Activated naive CD8-positive, alpha-beta T cell treated with anti-CD3 and anti-CD28 coated beads, Interleukin-2, amount 10 ng/mL, durations not matched to agents 7 days and 5 days (primary cell): ENCODE measurements around the gene SLC13A3. TPM values are rescaled to one million over a fixed set of nuclear protein-coding genes. Genes with fewer than 3 reads are reported as not detected.

Source experiments
- ATAC-seq: fragments of 150-1000 bp; cut with Tn5 transposase; one replicate; pipeline ENCODE4 v1.10.0; 2021; ENCODE audit warnings: low read depth, moderate library complexity
- POLR2A ChIA-PET: fragments of 350-600 bp; sonication (Branson Sonifier 250); formaldehyde crosslinking; loops from one replicate; lab custom pipeline; 2021; ENCODE audit warnings: antibody characterized with exemption; lab: Charles Lee
- DNase-seq: peaks from one replicate; pipeline ENCODE4 v3.0.0; 2021
- H3K27ac Mint-ChIP-seq: one replicate; pipeline ENCODE4 v1.8.0; 2022; ENCODE audit warnings: mild to moderate bottlenecking, mixed read lengths
- H3K27me3 Mint-ChIP-seq: one replicate; pipeline ENCODE4 v1.8.0; 2022; ENCODE audit warnings: mild to moderate bottlenecking, moderate library complexity, mixed read lengths
- H3K36me3 Mint-ChIP-seq: one replicate; pipeline ENCODE4 v1.8.0; 2021; ENCODE audit warnings: mild to moderate bottlenecking, mixed read lengths
- H3K4me1 Mint-ChIP-seq: one replicate; pipeline ENCODE4 v1.8.0; 2021; ENCODE audit warnings: mixed read lengths
- H3K4me3 Mint-ChIP-seq: one replicate; pipeline ENCODE4 v1.8.0; 2022; ENCODE audit warnings: mild to moderate bottlenecking, moderate library complexity, mixed read lengths
- H3K9me3 Mint-ChIP-seq: one replicate; pipeline ENCODE4 v1.8.0; 2021; ENCODE audit warnings: mixed read lengths
- total RNA-seq, 2 experiments: library from RNA; stranded (reverse); gene quantifications; one replicate each; pipeline ENCODE4 v1.2.3, GENCODE V29; 2021

The SLC13A3 gene
- total RNA-seq, 2 experiments from 2014 or later: 0.26 to 0.30 TPM

GRCh38 chr20:46641424-46641823 is 9.8 kb downstream of the SLC13A3 start:
- no peak overlapping the region for H3K4me3 Mint-ChIP-seq
- peak overlapping the region; percentile 37 for H3K27ac Mint-ChIP-seq
- no peaks in the 10 kb centered on the region for H3K36me3 Mint-ChIP-seq
- H3K27me3 Mint-ChIP-seq: peaks cover 19% of the 10 kb centered on the region
- DNase-seq (no peak), ATAC-seq (no peak)
- POLR2A ChIA-PET: no interaction called here
- no peaks in the 10 kb centered on the region for H3K4me1 Mint-ChIP-seq
- no peaks in the 10 kb centered on the region for H3K9me3 Mint-ChIP-seq

- Mint-ChIP-seq H3K4me1 (peaks cover 2% of the 10 kb centered on the region), H3K9me3 (no peaks in the 10 kb centered on the region), H3K27ac (peak overlapping the region; percentile 37), H3K36me3 (no peaks in the 10 kb centered on the region), H3K27me3 (peaks cover 15% of the 10 kb centered on the region), H3K4me3 (no peak overlapping the region)
- ATAC-seq (no peak), DNase-seq (no peak)
- POLR2A ChIA-PET: no interaction called here
These were observed 10.5 kb downstream of the SLC13A3 start for GRCh38 chr20:46640536-46641311.

GRCh38 chr20:46640044-46640443 is 11.2 kb downstream of the SLC13A3 start:
- H3K27ac Mint-ChIP-seq: no peak overlapping the region
- H3K9me3 Mint-ChIP-seq: no peaks in the 10 kb centered on the region
- no peak overlapping the region for H3K4me3 Mint-ChIP-seq
- no peak for ATAC-seq
- H3K27me3 Mint-ChIP-seq: peaks cover 13% of the 10 kb centered on the region
- no peaks in the 10 kb centered on the region for H3K36me3 Mint-ChIP-seq
- POLR2A ChIA-PET: no interaction called here
- peaks cover 3% of the 10 kb centered on the region for H3K4me1 Mint-ChIP-seq
- no peak for DNase-seq

- Mint-ChIP-seq H3K4me1 (peaks cover 3% of the 10 kb centered on the region), H3K27ac (no peak overlapping the region), H3K4me3 (no peak overlapping the region), H3K36me3 (no peaks in the 10 kb centered on the region), H3K9me3 (no peaks in the 10 kb centered on the region), H3K27me3 (peaks cover 12% of the 10 kb centered on the region)
- DNase-seq (no peak), ATAC-seq (no peak)
- POLR2A ChIA-PET: no interaction called here
These were observed 11.7 kb downstream of the SLC13A3 start for GRCh38 chr20:46639587-46639986.

- POLR2A ChIA-PET: no interaction called here
- Mint-ChIP-seq H3K4me1 (peaks cover 3% of the 10 kb centered on the region), H3K36me3 (no peaks in the 10 kb centered on the region), H3K4me3 (no peak overlapping the region), H3K27me3 (peaks cover 12% of the 10 kb centered on the region), H3K27ac (no peak overlapping the region), H3K9me3 (no peaks in the 10 kb centered on the region)
- ATAC-seq: no peak
- DNase-seq: no peak
These were observed 12.4 kb downstream of the SLC13A3 start for GRCh38 chr20:46638898-46639274.

GRCh38 chr20:46638134-46638897 is 12.9 kb downstream of the SLC13A3 start:
- peaks cover 12% of the 10 kb centered on the region for H3K27me3 Mint-ChIP-seq
- H3K9me3 Mint-ChIP-seq: no peaks in the 10 kb centered on the region
- DNase-seq (no peak), ATAC-seq (no peak)
- peaks cover 3% of the 10 kb centered on the region for H3K4me1 Mint-ChIP-seq
- H3K27ac Mint-ChIP-seq: no peak overlapping the region
- no peaks in the 10 kb centered on the region for H3K36me3 Mint-ChIP-seq
- no peak overlapping the region for H3K4me3 Mint-ChIP-seq
- POLR2A ChIA-PET: no interaction called here

- Mint-ChIP-seq H3K4me1 (peaks cover 3% of the 10 kb centered on the region), H3K9me3 (no peaks in the 10 kb centered on the region), H3K36me3 (no peaks in the 10 kb centered on the region)
These were observed 13.7 kb downstream of the SLC13A3 start for GRCh38 chr20:46637427-46638133.

GRCh38 chr20:46637020-46637419 is 14.2 kb downstream of the SLC13A3 start:
- POLR2A ChIA-PET: interaction anchor here (0.6 kb wide), 1 partner anchor 1797 kb away, joined by 7 read pairs; no protein-coding TSS in a partner anchor
- H3K9me3 Mint-ChIP-seq: no peaks in the 10 kb centered on the region
- peaks cover 9% of the 10 kb centered on the region for H3K27me3 Mint-ChIP-seq
- H3K4me3 Mint-ChIP-seq: no peak overlapping the region
- H3K4me1 Mint-ChIP-seq: peaks cover 3% of the 10 kb centered on the region
- no peak for DNase-seq
- no peak overlapping the region for H3K27ac Mint-ChIP-seq
- H3K36me3 Mint-ChIP-seq: no peaks in the 10 kb centered on the region
- no peak for ATAC-seq

More at GRCh38 chr20:46637427-46638133, 13.7 kb downstream of the SLC13A3 start:
- Mint-ChIP-seq H3K27ac (no peak overlapping the region), H3K27me3 (peaks cover 9% of the 10 kb centered on the region), H3K4me3 (no peak overlapping the region)
- POLR2A ChIA-PET: interaction anchor here (0.6 kb wide), 1 partner anchor 1798 kb away, joined by 7 read pairs; no protein-coding TSS in a partner anchor
- DNase-seq (no peak), ATAC-seq (no peak)

GRCh38 chr20:46636514-46636913 is 14.7 kb downstream of the SLC13A3 start:
- ATAC-seq (no peak), DNase-seq (no peak)
- Mint-ChIP-seq H3K27ac (no peak overlapping the region), H3K36me3 (no peaks in the 10 kb centered on the region), H3K9me3 (no peaks in the 10 kb centered on the region), H3K4me3 (no peak overlapping the region), H3K4me1 (peaks cover 6% of the 10 kb centered on the region), H3K27me3 (peaks cover 9% of the 10 kb centered on the region)
- POLR2A ChIA-PET: interaction anchor here (0.6 kb wide), 1 partner anchor 1797 kb away, joined by 7 read pairs; no protein-coding TSS in a partner anchor

GRCh38 chr20:46635514-46636136 is 15.6 kb downstream of the SLC13A3 start:
- no peaks in the 10 kb centered on the region for H3K36me3 Mint-ChIP-seq
- no peaks in the 10 kb centered on the region for H3K9me3 Mint-ChIP-seq
- no peak overlapping the region for H3K4me3 Mint-ChIP-seq
- no peak overlapping the region for H3K27ac Mint-ChIP-seq
- POLR2A ChIA-PET: no interaction called here
- H3K27me3 Mint-ChIP-seq: peaks cover 6% of the 10 kb centered on the region
- peaks cover 12% of the 10 kb centered on the region for H3K4me1 Mint-ChIP-seq
- DNase-seq (no peak), ATAC-seq (no peak)

GRCh38 chr20:46634528-46634927 is 16.7 kb downstream of the SLC13A3 start:
- Mint-ChIP-seq H3K9me3 (peaks cover 3% of the 10 kb centered on the region), H3K36me3 (peaks cover 3% of the 10 kb centered on the region), H3K27ac (no peak overlapping the region), H3K4me1 (peaks cover 16% of the 10 kb centered on the region), H3K4me3 (no peak overlapping the region), H3K27me3 (peaks cover 10% of the 10 kb centered on the region)
- POLR2A ChIA-PET: interaction anchor here (0.5 kb wide), 1 partner anchor 186 kb away, joined by 3 read pairs; no protein-coding TSS in a partner anchor
- ATAC-seq (no peak), DNase-seq (no peak)

- no peak overlapping the region for H3K4me3 Mint-ChIP-seq
- DNase-seq: no peak
- no peak for ATAC-seq
- peaks cover 14% of the 10 kb centered on the region for H3K27me3 Mint-ChIP-seq
- H3K9me3 Mint-ChIP-seq: peaks cover 4% of the 10 kb centered on the region
- POLR2A ChIA-PET: no interaction called here
- peaks cover 16% of the 10 kb centered on the region for H3K4me1 Mint-ChIP-seq
- no peak overlapping the region for H3K27ac Mint-ChIP-seq
- H3K36me3 Mint-ChIP-seq: peaks cover 3% of the 10 kb centered on the region
These were observed 19.3 kb downstream of the SLC13A3 start for GRCh38 chr20:46631874-46632446.
